Mucosa of descending colon (tissue), 3 donors: ENCODE data around the gene MCF2L. TPM values are rescaled to one million over a fixed set of nuclear protein-coding genes. Genes with fewer than 3 reads are reported as not detected.
A peak's percentile ranks its signal among the peaks of the same experiment; 100 is the strongest.

ENCODE experiments used
- ATAC-seq: fragments of 200-7000 bp; cut with Tn5 transposase; one replicate; pipeline ENCODE4 v1.9.1; 2020; ENCODE audit warnings: mild to moderate bottlenecking, moderate library complexity
- DNase-seq, 3 donors: peaks; one replicate each; pipeline ENCODE4 v3.0.0-alpha.2; 2020
- H3K36me3 ChIP-seq: fragments of 200-600 bp; one replicate; pipeline ENCODE4 v1.8.0; 2021; ENCODE audit warnings: low read depth, mild to moderate bottlenecking
- H3K4me1 ChIP-seq: fragments of 200-600 bp; one replicate; pipeline ENCODE4 v1.8.0; 2021; ENCODE audit warnings: low read depth, mild to moderate bottlenecking
- H3K4me3 ChIP-seq: fragments of 200-600 bp; one replicate; pipeline ENCODE4 v1.8.0; 2021; ENCODE audit warnings: mild to moderate bottlenecking
- H3K9me3 ChIP-seq: fragments of 200-600 bp; one replicate; pipeline ENCODE4 v1.8.0; 2021; ENCODE audit warnings: mild to moderate bottlenecking
- intact Hi-C, 2 donors: fragments of 100-400 bp; cut with DNase I in 1 of 2; cut with micrococcal nuclease in 1 of 2; formaldehyde crosslinking; loops; one replicate each; pipeline versions ENCODE4 v1.11.0 to v1.11.1; 2022; cut with DNase I, micrococcal nuclease
- total RNA-seq, 3 donors: library from RNA; stranded (reverse); fragmentation: NEBNext Ultra II Directional in 2 of 3; extraction: Animal tissue kit (Norgen Biotek cat#: 25700) in 2 of 3; gene quantifications; one replicate each; pipeline versions ENCODE4 v1.2.1 to v1.2.4, GENCODE V29; 2021 to 2023
- TF ChIP-seq, protein P1 (sequence below): fragments of 200-600 bp; IDR thresholded peaks from one replicate; pipeline ENCODE4 v1.8.0; 2022; ENCODE audit warnings: antibody characterized with exemption, mild to moderate bottlenecking
- donor health status: DM: no; HTN: no; CAD: no; lungs with moderate emphysema.
- donor health status: DM: no; HTN: no; CAD: no.
- donor health status: DM: no; HTN: yes; CAD: no.

The MCF2L gene
- total RNA-seq, 3 donors from 2014 or later: 53.9 to 109 (median 95.4) TPM

DNA sequence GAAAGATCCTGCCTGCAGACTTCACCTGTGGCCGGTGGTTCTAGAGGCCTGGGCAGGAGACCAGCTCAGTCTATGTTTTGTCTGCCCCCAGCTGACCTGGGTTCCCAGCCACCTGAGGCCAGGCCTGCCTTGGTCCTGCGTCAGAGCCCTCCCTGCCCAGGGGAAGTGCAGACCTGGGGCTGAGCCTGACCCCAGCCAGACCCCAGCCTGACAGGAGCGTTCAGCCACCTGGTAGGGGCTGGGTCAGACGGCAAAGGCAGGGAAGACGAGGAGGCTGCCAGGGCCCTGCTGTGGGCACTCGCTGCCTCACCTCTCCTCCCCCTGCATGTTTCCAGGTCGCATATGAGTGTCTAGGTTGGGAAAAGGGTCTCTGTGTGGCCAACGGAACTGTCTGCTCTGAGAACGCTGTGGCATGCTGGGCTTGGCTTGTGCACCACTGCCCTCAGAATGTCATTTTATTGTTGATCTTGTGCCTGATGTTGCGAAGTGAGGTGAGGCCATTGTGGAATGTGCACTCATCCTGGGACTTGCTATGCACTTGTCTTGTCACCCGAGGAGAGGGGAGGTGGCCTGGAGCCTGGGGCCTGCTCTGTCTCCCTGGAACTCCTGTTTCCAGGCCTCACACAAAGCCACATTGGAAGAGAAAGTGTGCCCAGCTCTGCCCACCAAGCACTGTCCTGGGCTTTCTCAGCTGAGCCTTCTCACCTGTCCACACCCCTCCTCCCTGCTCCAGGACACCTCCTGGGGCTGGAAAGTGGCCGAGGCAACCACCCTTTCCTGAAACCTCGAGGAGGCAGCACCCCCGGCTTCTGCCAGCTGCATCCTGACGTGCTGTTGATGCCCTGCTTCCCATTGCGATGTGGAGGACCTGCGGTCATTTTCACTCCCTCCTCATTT is 15.2 kb upstream of the MCF2L start:
- Histone ChIP-seq H3K4me1 (no peaks in the 10 kb centered on the region), H3K4me3 (no peak overlapping the region), H3K9me3 (no peaks in the 10 kb centered on the region), H3K36me3 (no peaks in the 10 kb centered on the region)
- intact Hi-C loops: no loop called here
- DNase-seq: no peak
- TF ChIP-seq, protein P1, sequence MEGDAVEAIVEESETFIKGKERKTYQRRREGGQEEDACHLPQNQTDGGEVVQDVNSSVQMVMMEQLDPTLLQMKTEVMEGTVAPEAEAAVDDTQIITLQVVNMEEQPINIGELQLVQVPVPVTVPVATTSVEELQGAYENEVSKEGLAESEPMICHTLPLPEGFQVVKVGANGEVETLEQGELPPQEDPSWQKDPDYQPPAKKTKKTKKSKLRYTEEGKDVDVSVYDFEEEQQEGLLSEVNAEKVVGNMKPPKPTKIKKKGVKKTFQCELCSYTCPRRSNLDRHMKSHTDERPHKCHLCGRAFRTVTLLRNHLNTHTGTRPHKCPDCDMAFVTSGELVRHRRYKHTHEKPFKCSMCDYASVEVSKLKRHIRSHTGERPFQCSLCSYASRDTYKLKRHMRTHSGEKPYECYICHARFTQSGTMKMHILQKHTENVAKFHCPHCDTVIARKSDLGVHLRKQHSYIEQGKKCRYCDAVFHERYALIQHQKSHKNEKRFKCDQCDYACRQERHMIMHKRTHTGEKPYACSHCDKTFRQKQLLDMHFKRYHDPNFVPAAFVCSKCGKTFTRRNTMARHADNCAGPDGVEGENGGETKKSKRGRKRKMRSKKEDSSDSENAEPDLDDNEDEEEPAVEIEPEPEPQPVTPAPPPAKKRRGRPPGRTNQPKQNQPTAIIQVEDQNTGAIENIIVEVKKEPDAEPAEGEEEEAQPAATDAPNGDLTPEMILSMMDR: no peak
- peak; percentile 8 for ATAC-seq

DNA sequence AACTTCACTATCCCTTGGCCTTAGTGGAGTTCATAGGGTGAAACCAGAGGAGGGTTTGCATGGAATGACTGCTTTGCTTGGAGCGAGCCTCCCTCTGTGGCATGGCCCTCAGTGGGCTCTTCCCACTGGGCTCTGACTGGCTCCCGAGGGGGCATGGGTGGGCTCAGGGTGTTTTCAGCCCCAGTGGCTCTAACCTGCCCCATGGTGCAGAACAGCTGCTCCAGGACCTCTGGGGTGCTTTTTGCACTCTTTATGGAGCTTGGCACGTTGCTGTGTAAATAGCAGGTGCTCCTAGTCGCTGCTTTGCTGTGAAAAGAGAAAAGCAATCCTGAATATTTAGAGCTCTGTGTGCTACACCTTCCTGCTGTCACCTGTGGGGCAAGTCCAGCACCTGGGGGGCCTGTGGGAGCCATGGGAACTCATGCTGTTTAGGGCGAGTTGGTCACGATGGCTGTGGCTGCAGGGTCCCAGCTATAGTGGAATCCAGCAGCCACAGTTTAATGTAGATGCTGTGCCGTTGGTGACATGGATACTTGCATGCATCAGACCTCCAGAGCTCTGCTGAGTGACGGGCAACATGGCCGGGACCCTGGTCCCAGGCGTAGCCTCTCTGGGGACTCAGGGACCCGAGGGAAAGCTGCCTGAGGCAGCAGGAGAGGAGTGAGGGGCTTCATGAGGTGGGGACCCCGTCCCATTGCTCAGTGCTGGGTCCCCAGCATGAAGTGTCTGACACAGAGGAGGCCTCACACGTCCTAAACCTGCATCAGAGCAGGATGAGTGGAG is 14.3 kb upstream of the MCF2L start:
- Histone ChIP-seq H3K36me3 (no peaks in the 10 kb centered on the region), H3K4me3 (no peak overlapping the region), H3K4me1 (no peaks in the 10 kb centered on the region), H3K9me3 (no peaks in the 10 kb centered on the region)
- intact Hi-C loops: no loop called here
- TF ChIP-seq, protein P1: no peak
- ATAC-seq: peak; percentile 57
- DNase-seq: no peak

DNA sequence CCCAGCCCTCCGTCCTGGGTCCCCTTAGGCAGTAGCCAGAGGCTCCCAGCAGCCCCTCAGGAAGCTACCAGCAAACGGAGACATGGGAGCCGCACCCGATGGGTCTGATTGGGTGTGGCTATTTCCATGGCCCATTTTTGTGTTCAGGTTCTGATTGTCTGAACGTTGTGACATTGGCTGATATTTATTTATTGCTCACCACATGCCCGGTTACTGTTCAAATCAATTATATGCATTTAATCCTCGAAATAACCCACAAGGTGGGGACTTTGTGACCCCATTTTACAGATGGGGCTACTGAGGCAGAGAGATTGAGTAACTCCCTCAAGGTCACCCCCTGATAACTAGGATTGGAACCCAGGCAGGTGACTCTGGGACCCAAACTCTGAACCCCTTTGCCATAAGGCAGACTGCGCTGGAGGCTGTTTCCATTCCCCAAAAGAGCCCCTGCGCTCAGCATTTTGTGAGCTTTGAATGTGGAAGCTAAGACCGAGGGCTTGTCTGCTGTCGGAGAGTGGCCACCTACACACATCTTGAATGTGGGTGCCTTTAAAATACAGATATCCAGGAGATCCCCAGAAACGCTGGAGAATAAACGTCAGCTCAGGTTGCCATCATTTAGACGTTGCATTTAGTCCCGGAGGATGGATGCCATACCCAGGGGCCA is 13.6 kb upstream of the MCF2L start:
- Histone ChIP-seq H3K9me3 (no peaks in the 10 kb centered on the region), H3K4me1 (no peaks in the 10 kb centered on the region), H3K36me3 (no peaks in the 10 kb centered on the region), H3K4me3 (no peak overlapping the region)
- ATAC-seq: no peak
- TF ChIP-seq, protein P1: no peak
- no peak for DNase-seq
- intact Hi-C loops: no loop called here

DNA sequence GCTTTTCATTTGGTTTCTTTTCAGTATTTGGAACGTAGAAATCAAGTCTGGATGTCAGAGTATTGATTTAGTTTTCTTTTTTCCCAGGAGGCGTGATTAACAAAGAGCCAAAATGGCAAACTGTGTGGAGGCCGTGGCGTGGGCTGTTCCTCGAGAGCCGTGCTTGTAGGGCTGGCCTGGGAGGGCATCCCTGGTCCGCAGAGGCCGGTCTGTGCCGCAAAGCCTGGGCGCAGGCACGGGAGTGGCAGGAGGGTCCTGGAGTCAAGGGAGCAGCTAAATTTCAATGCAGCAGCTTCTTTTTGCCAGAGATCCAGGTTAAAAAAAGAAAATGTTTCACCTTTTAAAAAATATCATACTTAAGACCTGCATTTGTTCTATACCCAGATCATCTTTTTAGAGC is 13.1 kb upstream of the MCF2L start:
- TF ChIP-seq, protein P1: no peak
- intact Hi-C loops: no loop called here
- no peak for ATAC-seq
- H3K4me3 ChIP-seq: no peak overlapping the region
- DNase-seq: peak in 1 of 3 donors; percentile 23
- H3K9me3 ChIP-seq: no peaks in the 10 kb centered on the region
- H3K36me3 ChIP-seq: no peaks in the 10 kb centered on the region
- no peaks in the 10 kb centered on the region for H3K4me1 ChIP-seq

DNA sequence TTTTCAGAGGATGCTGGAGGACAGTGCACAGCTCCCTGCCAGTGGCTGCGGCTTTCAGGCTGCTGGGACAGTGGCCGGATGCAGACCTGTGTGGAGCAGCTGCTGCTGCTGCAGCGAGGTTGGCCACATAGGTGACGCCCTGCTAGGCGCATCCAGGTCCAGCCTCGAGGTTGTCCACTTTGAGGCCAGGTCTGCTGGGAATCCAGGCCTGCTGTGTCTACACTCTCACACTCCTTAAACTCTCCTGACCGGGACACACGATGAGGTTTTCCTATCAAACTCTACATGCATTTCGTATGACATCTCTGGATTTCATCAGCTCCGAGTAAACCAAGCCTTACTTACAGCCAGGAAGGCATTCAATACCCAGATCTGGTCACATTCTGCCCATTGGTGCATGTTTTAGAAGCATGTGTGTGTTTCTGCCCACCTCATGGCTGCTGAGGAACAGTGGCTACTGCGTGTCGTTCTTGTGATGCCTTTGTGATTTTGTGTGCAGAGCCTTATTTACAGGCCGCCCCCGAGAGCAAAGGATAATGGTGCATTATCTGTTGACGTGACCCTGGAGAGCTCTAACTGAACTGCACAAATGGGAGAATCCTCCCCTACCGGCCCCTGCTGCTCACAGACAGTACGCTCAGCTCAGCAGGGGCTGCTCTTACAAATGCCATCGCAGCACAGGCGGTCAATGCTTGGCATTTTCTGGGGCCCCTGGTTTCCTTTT is 12.3 kb upstream of the MCF2L start:
- DNase-seq: peak in 1 of 3 donors; percentile 36

More for the DNA sequence above, 12.3 kb upstream of the MCF2L start:
- H3K36me3 ChIP-seq: no peaks in the 10 kb centered on the region
- H3K9me3 ChIP-seq: no peaks in the 10 kb centered on the region
- intact Hi-C loops: no loop called here
- no peak for ATAC-seq
- no peaks in the 10 kb centered on the region for H3K4me1 ChIP-seq
- TF ChIP-seq, protein P1: no peak
- no peak overlapping the region for H3K4me3 ChIP-seq
